ENCODE data around the gene KCNIP4.

KCNIP4 gene

DNA sequence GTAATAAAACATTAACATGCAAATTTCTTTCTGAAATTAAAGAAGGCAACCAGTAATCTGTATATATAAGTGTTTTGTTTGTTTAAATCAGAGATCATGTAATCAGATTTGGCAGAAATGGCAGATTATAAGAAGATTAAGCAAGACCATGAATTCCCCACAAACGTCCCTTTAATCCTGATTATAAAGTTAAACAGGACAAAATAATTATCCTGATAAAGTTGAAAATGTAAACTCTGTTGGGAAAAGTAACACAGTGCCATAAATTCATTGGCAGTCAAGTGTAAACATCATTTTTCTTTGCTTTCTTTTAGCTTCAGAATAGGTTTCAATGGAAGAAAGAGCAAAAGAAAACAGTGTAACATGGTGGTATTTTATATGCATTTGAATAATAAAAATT, 256.3 kb downstream of the KCNIP4 start:
- DNase-seq (ENCODE audit: low read depth, low spot score), result no peak

DNA sequence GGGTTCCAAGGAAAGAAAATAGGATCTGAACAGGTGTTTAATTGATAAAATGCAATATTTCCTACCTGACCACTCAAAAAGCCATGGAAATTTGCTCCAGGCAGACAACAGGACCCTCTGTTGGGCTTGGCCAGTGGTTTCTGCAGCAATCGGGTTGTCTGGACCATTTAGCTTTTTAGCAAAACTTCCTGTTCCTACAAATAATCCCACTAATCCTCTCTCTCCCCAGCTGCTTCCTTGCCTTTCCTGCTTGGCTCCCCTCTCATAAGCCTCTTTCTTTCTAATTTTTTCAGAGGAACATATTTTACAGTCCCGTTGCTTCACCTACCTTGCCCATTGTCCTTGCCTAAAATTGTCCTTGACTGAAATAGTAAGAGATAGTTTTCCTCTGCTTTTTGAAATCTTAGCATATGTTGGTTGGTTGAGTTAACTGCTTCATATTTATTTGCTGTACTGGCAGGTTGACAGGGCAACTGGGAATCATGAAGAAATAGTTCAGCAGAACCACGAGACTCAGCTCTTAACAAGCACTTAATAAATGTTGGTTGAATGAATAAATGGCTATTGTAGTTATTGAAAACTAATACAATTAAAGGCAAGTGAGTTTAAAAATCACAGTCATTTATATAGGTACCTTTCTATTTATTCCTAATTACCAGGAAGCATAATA, 259.8 kb downstream of the KCNIP4 start:
- DNase-seq (ENCODE audit: low read depth, low spot score), result no peak

DNA sequence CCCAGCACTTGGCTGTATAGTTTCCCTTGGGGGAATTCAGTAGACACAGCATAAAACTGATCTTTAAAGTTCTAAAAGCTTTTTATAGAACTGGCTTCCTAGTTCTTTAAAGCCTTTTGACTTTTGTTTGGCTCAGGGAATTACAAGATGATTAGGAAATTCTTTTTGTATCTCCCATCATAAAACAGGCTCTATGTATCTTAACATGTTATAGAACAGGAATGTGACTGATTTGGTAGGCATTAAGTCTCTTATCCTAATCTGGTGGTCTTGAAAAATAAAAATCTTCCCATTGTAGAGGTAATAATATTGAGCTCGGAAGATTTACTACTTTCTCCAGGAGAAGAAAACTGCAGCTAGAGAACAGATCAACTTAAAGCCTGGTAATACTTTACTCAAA, 262.7 kb downstream of the KCNIP4 start:
- no peak for DNase-seq (ENCODE audit: low read depth, low spot score)

DNA sequence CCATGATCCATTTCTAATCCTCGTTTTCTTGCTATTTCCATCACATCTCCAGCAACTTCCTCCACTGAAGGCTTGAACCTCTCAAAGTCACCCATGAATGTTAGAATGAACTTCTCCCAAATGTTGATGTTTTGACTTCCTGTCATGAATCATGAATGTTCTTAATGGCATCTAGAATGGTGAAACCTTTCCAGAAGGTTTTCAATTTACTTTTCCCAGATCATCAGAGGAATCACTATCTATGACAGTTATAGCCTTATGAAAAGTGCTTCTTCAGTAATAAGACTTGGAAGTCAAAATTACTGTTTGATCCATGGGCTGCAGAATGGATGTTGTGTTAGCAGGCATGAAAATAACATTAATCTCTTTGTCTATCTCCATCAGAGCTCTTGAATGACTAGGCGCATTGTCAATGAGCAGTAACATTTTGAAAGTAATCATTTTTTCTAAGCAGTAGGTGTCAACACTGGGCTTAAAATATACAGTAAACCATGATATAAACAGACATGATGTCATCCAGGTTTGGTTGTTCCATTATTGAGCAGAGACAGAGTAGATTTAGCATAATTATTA, 268.2 kb downstream of the KCNIP4 start:
- no peak for DNase-seq (ENCODE audit: low read depth, low spot score)

DNA sequence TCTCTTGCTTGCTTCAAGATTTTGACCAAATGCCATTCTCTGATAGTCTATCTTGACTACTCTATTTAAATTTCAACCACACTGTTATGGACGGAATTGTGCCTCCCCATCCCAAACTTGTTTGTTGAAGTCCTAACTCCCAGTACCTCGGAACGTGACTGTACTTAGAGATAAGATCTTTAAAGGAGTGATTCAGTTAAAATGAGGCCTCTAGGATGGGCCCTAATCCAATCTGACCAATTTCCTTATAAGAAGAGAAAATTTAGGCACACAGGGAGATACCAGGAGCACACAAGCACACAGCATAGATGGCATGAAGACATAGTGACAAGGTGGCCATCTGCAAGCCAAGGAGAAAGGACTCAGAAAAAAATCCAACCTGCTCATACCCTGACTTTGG, 269.9 kb downstream of the KCNIP4 start:
- DNase-seq (ENCODE audit: low read depth, low spot score), result no peak

DNA sequence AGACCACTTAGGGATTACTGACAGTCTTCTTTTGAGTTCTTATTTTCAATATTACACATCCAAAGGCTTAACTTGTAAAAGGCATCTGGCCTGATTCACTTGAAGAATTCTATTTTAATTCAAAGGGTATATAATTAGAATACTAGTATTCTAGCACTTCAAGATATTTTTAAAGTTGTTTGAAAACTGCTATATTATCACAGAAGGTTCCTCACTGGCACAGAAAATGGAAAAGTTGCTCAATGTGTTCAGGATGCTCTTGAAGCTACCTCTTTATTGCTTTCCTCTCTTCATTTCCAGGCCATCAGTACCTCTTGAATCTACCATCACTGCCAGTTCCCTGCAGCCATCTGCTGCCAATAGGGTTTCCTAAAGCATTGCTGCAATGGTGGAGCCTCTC, 271.4 kb downstream of the KCNIP4 start:
- DNase-seq (ENCODE audit: low read depth, low spot score), result no peak

DNA sequence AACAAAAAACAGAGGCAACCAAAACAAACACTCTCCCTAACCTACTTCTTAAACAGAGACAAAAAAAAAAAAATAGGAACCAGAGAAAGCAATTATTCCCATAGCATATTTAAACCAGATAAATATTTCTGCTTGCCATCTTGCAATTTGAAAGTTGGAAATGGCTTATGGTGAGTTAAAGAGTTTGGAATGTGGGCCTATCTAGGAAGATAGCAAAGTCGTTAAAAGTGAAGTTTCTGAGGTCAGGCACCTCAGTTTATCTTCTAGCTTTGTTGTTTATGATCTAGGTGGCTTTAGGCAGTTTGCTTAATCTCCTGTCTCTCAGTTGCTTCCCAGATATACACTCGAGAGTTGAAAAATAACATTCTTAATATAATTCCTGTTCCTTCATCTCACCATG, 284.2 kb downstream of the KCNIP4 start:
- no peak for DNase-seq (ENCODE audit: low read depth, low spot score)

DNA sequence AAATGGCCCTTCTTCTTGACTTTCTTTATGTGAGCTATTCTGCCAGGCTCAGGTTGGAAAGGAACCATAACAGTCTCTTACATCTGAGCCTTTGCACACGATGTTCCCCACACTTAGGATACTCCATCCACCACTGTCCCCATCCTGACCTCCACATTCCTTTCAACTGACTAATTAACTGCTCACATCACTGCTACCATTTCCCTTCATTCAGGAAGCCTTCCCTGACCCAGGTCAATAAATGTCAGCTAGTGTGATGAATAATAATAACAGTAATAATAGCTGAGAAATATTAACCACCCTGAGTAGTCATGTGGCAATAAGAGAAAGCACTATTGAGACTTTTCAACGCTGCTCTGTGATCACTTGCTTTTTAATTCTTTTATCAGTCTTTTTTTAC, 291.7 kb downstream of the KCNIP4 start:
- no peak for DNase-seq (ENCODE audit: low read depth, low spot score)

DNA sequence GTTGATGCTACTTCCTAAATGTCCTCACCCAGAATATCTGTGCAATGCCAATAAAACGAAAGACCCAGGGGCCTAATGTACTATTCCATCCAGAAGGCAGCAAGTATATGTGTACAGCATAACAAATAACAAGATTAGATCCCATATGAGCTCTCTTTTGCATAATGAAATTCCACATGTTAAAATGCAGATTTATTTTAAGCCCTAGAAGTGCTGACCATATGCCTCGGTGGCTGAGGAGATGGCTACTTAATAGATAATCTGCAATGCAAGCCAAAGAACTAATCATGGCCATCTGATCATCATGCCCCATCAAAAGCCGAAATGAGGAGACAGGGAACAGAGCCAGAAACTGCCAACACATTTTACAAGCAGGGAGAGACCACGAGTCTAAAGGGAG, 293.5 kb downstream of the KCNIP4 start:
- DNase-seq (ENCODE audit: low read depth, low spot score), result no peak

DNA sequence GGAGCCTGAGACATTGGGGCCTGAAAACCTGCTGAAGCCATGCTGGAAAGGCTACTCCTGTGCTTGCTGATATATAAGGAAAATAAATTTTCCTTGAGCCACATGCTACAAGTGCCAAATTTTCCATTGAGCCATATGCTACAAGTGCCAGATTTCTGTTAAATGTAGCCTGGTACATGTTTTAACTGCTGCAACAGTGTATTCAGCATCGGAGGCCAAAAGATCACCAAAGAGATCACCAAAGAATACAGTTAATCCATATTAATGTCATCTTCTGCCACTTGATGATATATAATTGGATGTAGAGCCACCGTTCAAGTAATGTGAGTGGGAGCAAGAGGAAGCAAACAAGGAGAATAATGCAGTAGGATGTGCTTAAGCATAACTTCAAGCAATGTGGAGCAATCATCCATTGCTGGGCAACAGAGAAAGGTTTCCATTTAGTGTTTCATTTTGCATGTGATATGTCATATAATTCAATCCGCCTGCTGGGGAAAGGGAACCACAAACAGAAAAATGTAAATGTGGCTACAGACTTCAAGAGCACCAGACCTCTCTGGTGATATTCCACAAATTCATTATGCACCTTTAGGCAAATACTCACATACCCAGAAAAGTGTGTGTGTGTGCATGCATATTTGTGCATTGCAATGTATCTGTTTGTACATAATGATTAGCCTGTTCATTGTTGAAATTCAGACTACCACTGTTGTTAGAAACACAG, 295.9 kb downstream of the KCNIP4 start:
- DNase-seq (ENCODE audit: low read depth, low spot score), result no peak

DNA sequence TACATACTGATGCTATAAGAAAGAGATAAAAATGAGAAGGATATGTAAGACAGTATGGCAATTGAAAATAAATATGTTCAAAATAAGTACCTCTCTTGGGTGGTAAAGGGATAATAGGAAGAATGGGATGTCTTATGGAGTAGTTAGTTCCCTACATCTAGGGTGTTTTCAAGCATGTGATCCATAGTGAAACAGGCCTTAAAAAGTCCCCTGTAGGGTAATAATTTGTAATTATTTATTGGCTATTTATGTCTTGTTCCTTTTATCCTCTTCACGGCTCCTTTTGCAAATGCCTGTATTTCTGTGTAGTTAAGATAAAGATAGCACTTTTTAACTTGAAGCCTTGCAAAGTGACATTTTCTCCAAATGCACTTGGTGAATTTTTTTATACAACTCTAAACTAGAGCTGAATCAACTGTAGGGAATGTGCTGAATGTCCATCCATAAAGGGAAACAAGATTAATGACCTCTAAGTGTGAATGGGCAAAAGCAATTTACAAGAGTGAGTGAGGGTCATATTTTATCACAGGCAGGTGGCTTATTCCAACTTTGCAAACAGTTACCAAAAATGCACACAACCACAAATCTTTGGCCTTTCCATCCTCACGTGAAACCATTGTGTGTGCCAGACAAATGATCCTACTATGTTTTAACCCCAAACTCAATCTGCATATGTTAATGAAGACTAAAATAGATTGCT, 299.0 kb downstream of the KCNIP4 start:
- DNase-seq (ENCODE audit: low read depth, low spot score), result no peak

DNA sequence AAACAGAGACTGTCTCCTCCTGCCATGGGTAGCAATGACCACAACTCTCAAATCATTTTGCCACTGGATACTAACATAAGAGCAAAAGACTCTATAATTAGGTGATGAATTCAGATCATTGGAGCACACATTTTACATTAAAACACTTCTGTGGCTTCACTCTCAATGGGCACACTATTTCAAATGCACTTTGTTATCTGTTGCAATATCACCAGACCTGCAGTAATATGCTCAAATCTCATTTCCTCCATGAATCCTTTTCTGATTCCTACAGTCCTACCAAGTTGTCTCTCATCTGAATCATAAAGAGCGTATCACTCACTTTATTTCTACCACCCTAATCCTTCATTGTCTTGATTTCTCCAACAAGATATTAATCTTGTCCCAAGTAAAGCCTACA, 302.8 kb downstream of the KCNIP4 start:
- no peak for DNase-seq (ENCODE audit: low read depth, low spot score)

DNA sequence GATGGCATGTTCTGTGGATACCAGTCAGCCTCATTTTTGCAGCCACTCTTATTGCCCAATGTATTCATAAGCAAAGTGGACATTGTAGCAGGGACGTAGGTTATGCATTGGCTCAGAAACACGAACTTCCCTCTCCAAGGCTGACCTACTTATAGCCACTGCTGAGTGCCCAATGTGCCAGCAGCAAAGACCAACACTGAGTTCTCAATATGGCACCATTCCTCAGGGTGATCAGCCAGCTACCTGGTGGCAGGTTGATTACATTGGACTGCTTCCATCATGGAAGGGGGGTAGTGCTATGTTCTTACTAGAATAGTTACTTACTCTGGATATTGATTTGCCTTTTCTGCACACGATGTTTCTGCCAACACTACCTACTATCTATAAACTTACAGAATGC, 306.9 kb downstream of the KCNIP4 start:
- DNase-seq (ENCODE audit: low read depth, low spot score), result no peak

DNA sequence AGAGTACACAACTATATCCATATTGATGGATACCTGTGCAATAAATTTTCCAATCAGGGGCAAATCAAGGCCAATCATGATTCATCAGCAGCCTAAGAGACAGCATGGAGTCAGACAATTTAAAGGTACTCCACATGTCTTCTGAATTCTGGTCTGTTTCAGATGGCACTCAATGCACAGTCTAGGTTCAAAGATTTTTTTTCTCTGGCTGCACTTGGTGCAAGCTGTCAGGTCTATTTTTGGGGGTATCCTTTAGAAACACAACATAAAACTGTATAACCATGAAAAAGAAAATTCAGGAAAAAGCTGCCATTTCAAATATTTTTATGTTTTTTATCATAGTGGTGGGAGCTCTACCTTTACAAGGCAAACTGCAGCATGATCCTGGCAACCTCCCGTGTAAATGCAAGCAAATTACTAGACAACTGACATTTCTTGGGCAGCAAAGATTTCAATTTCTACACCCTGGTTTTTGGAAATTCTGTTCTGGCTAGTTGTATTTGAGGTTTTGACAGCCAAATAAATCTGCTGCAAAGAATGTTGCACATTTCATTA, 310.3 kb downstream of the KCNIP4 start:
- no peak for DNase-seq (ENCODE audit: low read depth, low spot score)

DNA sequence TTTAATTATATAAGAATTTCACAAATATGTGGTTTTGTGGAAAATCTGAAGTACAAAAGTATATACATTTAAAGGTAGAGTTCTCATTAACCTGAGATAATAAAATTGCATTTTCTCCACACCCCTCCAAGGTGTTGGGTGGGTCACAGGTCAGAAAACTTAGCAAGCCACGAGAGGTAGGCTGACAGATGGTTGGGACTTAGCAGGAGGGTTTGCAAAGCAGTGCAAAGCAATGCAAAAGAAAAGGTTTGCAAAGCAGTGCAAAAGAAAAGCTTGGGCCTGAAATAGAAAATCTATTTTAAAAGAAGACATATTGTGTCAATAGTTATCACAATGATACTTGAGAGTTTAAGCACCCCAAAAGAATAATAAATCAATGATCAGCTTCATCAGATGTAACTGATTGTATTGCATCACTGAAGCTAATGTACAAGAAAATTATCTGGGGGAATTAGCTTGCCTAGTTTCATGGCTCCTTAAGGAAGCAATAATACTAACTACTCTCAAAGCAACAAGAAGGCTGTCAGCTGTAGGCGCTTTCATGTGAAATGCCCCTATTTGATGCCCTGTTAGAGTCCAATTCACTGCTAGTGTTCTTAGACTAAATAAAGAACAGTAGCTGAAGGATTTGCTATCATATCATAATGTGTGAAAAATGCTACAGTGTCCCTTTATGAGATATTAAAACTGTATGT, 319.5 kb downstream of the KCNIP4 start:
- no peak for DNase-seq (ENCODE audit: low read depth, low spot score)

DNA sequence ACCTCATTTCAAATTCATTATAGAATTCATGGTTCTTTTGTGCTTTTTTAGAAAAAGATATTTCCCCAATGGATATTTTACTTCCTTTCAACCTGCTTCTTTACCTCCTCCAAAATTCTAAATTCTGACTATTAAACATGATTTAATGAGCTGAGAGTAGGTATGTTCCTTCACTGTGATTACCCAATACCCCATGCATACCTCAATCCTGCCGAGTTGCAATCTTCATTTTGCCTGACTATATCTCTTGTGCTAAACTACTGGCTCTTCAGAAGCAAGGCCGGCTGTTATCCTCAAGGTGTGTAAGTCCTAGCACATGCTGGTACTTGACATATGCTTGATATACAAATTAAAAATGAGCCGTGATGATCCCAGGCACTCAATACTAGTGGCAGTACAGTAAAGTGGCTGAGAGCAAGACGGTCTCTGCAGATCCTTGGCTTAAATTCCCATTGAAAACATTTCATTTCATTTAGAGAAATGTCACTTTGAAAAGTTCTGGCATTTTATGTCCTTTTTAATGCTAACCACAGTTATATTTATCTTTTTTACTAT, 320.4 kb downstream of the KCNIP4 start:
- no peak for DNase-seq (ENCODE audit: low read depth, low spot score)

DNA sequence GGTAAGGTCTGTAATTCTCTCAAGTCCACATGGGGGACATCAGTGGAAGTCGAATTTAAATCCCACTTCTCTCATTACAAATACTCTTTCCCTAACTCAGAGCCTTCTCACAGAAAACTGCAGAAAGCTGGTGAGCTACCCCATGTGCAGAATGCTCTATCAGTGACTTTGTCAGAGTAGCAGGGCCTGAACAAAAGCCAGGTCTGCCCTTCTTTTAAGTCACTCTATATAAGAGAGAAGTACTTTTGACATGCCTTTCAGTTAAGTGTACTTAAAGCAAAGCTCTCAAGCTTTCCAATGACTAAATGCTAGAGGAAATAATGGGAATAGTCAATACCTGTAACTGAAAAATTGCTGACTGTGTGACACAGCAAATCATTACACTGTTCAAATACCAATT, 323.1 kb downstream of the KCNIP4 start:
- no peak for DNase-seq (ENCODE audit: low read depth, low spot score)

DNA sequence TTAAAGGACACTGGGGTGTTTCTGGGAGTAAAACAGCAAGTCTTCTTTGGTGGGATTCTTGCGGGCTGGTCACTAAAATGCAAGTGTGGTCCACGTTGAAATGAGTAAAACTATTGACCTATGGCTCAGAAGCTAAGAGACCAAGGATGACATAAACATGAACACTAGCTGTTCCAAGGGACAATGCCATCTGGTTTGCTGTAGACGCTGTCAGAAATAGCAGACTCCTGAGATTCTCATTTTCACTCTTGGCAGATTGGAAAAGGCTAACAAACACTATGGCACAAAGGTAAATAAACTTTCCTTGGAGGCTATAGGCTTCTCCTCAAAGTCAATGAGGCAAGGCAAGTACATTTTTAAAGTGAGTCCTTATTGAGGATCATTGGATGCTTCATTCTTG, 343.6 kb downstream of the KCNIP4 start:
- no peak for DNase-seq (ENCODE audit: low read depth, low spot score)

DNA sequence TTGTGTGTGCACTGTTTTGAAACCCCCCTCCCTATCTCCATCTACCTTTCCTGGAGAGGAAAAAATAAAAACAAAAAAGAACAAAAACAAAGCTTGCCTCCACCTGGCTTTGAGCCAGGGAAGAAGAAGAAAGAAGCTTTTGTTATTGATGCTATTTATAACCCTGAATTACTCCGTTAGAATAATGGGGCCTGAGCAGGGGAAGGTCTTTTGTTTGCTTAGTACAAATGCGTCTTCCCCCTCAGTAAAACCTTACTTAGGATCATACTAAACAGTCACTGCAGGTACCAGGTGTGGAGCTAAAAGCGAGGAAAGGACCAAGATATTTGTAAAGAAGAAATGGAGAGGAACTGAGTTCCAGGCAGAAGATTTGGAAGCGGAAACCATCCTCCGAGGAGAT, 352.1 kb downstream of the KCNIP4 start:
- DNase-seq (ENCODE audit: low read depth, low spot score), result no peak

DNA sequence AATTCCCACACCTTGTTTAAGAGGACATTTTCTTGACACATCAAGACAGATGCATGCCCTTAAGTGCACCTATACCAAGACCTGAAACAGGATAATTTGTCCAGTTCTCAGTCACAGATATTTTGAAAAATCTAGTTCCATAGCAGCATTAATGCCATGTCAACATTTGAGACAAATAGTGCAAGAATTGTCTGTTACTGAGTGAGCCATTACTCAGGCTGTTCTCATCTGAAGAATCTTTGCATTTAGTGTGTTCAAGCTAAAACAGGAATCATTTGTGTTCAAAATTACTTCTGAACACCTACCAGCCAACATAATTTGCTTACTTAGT, 354.9 kb downstream of the KCNIP4 start:
- no peak for DNase-seq (ENCODE audit: low read depth, low spot score)

DNA sequence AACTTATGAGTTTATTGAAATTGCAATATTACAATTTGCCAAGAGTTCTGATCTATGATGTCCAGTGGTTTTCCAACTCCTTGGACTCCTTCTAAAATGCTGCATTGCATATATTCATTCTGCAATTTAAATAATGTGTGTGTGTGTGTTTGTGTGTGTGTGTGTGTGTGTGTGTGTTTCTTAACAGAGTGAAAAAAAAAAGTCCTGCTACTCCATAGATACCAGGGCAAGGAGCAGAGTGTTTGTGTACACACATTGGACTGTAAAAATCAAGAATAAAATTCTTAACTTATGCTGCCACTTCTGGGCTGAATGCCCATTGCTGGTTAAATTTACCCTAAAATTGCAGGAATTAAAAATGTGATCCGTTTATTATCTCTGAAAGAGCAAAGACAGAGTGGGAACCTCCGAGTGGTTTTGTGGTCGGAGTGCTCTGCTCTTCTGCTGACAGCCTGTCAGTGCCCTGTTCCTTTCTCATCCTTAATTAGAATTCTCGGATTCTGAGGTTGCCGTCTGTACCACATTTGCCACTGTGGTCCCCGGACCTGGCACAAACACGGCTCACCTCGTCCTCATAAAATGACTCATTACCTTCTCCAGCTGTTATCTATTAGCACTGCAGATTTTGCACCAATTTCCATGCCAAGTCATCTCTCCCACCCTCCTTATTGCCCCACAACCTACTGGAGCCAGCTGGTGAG, 355.5 kb downstream of the KCNIP4 start:
- DNase-seq (ENCODE audit: low read depth, low spot score), result no peak
